GM10248 (cell line): ENCODE results near the gene WDR72.
A peak's percentile ranks its signal among the peaks of the same experiment; 100 is the strongest.

Experiments used
- CTCF ChIA-PET: fragments of 300-600 bp; sonication (Branson Sonifier 250); formaldehyde crosslinking; extraction: SDS; loops from one replicate; lab custom pipeline; 2021; ENCODE audit warnings: antibody characterized with exemption; lab: Yijun Ruan, JAX
- POLR2A ChIA-PET: fragments of 350-650 bp; sonication (Branson Sonifier 250); formaldehyde crosslinking; extraction: SDS; loops from one replicate; lab custom pipeline; 2020; ENCODE audit warnings: antibody characterized with exemption; lab: Yijun Ruan, JAX
- DNase-seq: peaks from one replicate; pipeline ENCODE4 v3.0.0; 2012; ENCODE audit errors: extremely low spot score
- CTCF ChIP-seq: IDR thresholded peaks from 2 replicates; pipeline ENCODE4 v1.5.1; 2012; ENCODE audit warnings: mild to moderate bottlenecking, low read depth; ENCODE audit errors: extremely low read depth, missing control alignments, control extremely low read depth

WDR72 gene

DNA sequence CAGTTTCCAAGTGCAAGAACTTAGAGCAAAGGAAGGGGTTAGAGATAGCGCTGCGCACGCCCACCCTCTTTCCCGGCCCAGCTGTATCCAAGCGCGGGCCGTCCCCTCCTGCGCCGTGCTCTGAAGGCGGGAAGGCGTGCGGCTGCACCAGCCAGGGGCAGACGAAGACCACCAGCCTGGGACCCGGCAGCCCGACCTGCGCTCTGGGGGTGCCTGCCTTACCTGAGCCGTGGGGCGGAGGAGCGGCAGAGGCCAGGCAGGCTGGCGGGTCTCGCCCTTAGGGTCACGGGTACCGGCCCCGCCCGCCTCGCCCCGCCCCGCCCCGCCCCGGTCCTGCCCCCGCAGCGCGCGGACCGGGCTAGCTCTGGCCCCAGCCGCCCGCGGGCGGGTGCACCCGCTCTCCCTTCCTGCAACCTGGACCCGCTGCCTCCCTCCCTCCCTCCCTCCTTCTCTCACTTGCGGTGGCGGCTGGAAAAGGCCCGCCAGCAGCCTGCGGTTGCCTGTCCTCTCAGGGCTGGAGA, at the start of gene WDR72:
TSS of gene WDR72 (minus strand) at position 253 of the 521 bp plus-strand sequence. CDS start 26,514 bp downstream, outside the sequence.
- POLR2A ChIA-PET: no interaction called here
- CTCF ChIA-PET: no interaction called here
- TF ChIP-seq CTCF: no peak
- DNase-seq: no peak

DNA sequence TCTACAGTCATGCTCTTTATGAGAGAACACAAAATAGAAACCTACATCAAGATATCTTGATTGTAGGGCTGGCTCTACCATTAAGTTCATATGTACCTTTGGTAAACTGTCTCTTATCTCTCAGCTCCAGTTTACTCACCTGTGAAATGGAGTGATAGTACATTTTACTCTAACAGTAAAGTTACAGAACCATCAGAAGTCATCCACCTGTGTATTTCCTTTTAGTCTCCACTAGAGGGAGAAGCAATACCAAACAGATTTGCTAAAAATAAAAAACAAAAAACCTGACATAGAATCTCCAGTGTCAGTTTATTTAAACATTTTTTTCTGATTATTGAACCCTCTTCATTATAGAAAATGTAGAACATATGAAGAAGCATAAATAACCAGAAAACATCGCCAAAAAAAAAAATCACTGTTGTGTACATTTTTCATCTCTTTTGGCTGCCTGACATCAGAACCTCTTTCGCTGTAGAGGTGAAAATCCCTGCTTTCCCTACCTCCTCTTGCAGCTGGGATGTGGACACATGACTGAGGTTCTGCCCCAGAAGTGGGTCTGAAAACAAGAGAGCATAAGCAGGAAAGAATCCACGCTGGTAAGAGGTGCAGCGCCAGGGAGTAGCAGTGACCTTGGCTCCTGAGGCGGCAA, 48.7 kb upstream of the WDR72 start:
- POLR2A ChIA-PET: no interaction called here
- TF ChIP-seq CTCF: peak; percentile 42
- peak; percentile 10 for DNase-seq
- CTCF ChIA-PET: interaction anchor here (0.9 to 1.8 kb wide), 4 partner anchors 8 to 68 kb away, joined by 3 to 6 read pairs (median 3); no protein-coding TSS in a partner anchor

- DNase-seq: no peak
- ChIA-PET POLR2A (no interaction called here), CTCF (interaction anchor here (0.9 to 1.8 kb wide), 4 partner anchors 9 to 67 kb away, joined by 3 to 6 read pairs (median 3); no protein-coding TSS in a partner anchor)
- no peak for TF ChIP-seq CTCF
Observed at GRCh38 chr15:53807501-53807900, 48.0 kb upstream of the WDR72 start.

- ChIA-PET CTCF (no interaction called here), POLR2A (no interaction called here)
- DNase-seq: no peak
- no peak for TF ChIP-seq CTCF
Observed at GRCh38 chr15:53802672-53803071, 43.2 kb upstream of the WDR72 start.

GRCh38 chr15:53791581-53791980, 32.1 kb upstream of the WDR72 start:
- CTCF ChIA-PET: no interaction called here
- TF ChIP-seq CTCF: no peak
- POLR2A ChIA-PET: no interaction called here
- DNase-seq: no peak

DNA sequence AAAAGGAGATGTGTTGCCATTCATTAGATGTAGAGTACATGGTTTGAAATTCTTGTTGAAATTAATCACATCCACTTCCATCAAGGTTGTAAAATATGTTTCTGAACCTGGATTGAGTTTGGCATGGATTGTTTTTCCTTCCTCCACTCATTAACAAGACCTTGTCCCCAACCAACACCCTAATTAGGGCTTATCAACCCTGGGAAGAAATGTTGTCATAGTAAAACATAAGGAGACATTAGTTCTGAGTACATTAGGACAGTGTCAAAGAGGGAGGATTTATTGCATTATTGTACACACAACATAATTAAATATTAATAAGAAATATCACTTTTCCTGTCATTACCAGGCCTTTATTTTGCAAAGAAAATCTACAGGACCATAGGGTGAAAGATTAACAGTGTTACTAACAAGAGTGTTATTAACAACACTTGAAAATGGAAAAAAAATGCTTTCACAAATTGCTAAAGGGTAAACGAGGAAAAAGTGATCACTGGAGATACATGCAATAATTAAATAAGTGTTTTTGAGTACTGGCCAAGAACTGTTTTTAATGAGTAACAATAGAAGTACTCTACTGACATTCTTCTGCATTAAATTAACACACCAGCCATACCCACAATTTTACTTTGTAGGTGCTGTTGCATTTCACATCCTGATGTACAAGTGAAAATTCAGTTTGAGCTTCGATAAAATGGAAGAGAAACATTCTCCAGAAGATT, 30.4 kb upstream of the WDR72 start:
- DNase-seq: no peak
- POLR2A ChIA-PET: no interaction called here

More for the DNA sequence above, 30.4 kb upstream of the WDR72 start:
- CTCF ChIA-PET: no interaction called here
- TF ChIP-seq CTCF: no peak
